GM18870 (cell line): Measurements from ENCODE around the gene PLA2G5.
"Not testable (repeated sequence)": the region's sequence is repeated elsewhere in the genome, so short reads cannot be mapped to it uniquely, and the experiment has no call there.

Experiments used
- ATAC-seq: cut with Tn5 transposase; IDR thresholded peaks from one replicate; pipeline ENCODE4 v1.9.1; 2021; ENCODE audit warnings: moderate library complexity; ENCODE audit not compliant: unreplicated experiment

Gene PLA2G5

DNA sequence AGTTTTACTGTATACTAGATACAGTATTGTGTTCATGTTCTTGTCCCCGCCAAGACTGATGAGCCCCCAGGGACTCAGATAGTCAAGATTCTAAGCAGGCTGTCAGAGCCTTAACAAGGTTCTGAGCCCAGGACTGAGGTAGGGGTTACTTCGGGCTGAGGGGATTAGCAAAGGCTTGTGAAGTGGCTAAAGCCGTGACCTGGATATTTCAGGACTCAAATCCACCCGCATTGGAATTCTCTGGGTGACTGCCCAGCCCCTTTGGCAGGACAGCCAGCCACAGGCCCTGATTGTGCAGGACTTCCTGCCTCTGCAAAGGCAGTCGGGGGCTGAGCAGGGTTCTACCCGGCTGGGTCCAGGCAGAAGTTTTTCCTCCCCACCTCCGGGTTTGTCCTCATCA, at the start of gene PLA2G5:
TSS of gene PLA2G5 (plus strand) at position 321 of the 400 bp plus-strand sequence. CDS start 14,637 bp downstream, outside the sequence.
- no peak for ATAC-seq

DNA sequence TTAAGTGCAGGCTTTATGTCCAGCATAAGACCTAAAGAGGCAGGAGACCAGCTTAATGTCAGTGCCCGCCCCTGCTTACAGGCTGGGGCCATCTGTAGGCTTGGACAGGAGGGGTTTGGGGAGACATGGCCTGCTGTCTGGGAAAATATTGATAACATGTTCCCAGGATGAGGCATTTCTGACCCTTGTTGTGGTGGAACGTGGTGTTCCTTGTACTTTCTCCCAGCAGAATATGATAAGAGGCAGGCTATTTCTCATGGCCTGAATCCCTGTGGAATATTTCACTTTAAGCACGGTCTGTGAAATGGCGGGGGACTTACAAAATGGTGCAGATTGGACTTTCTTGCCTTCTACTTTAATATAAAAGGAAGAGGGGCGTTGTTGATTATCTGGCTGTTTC, 41.9 kb upstream of the PLA2G5 start:
- no peak for ATAC-seq

GRCh38 chr1:20028726-20029125, 41.3 kb upstream of the PLA2G5 start:
- ATAC-seq: no peak

GRCh38 chr1:20029178-20029912, 40.6 kb upstream of the PLA2G5 start:
- ATAC-seq: no peak

GRCh38 chr1:20030436-20031151, 39.4 kb upstream of the PLA2G5 start:
- ATAC-seq: not testable (repeated sequence)

DNA sequence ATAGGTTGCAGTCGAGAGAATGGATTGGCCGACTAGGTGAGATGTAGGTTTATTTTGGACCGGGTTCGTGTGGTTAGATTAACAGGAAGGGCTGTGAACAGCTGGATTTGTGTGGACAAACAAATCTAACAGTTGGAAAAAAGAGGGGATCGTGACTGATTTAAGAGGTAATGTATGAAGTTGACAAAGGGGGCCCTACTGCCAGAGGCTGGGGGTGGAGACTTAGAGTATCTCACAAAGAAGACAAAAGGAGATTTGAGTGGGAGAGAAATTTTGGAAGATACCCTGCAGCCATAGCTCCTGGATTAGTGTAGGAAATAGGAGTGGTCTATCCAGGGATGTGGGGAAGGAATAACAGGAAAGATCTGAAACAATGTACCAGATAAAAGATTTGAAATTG, 38.8 kb upstream of the PLA2G5 start:
- ATAC-seq: no peak

DNA sequence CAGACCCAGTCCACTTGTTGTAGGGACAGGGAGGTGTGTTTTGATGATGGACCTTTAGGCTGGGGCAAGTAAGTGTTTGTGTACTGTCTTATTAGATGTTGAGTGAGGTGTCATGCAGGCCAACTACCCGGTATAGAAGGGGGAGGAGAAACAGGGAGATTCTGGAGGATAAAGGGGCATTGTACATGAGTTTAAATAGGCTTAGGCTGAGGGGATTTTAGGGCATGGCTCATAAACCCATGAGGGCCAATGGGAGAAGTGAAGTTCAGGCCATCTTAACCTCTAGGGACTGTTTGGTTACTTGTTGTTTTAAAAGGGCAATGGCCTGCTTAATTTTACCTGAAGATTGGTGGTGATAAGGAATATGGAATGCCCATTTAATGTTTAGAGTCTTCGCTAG, 38.2 kb upstream of the PLA2G5 start:
- no peak for ATAC-seq

- no peak for ATAC-seq
These were observed 37.6 kb upstream of the PLA2G5 start for GRCh38 chr1:20032425-20032824.

DNA sequence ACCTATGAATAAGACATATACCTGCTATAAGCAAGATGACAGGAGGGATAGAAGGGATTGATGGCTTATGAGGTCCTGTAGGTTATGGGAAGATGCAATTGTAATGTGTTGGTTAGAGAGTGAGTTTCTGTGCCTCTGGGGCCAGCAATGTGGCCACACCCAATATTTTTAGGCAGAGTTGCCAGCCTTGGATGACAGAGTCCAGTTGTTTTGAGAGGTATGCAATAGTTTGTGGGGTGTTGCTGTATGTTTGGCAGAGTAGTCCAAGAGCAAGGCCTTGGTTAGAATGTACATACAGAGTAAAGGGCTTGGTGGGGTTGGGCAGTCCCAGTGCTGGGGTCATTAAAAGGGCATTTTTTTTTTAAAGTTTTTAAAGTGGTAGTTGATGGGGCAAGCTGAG, 36.6 kb upstream of the PLA2G5 start:
- ATAC-seq: no peak

DNA sequence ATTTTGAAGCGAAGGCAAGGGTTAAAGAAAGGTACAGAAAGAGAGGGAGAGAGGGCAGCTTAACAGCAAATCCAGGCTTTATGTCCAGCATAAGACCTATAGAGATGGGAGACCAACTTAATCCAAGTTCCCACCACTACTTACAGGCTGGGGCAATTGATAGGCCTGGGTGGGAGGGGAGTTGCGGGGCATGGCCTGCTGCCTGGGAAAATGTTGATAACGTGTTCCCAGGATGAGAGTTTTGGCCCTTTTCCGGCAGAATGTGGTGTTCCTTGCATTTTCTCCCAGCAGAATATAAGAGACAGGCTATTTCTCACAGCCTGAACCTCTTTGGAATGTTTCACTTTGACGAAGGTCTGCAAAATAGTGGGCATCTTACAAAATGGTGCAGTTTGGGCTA, 34.9 kb upstream of the PLA2G5 start:
- ATAC-seq: no peak

- ATAC-seq: no peak
These were observed 32.1 kb upstream of the PLA2G5 start for GRCh38 chr1:20037877-20038276.

DNA sequence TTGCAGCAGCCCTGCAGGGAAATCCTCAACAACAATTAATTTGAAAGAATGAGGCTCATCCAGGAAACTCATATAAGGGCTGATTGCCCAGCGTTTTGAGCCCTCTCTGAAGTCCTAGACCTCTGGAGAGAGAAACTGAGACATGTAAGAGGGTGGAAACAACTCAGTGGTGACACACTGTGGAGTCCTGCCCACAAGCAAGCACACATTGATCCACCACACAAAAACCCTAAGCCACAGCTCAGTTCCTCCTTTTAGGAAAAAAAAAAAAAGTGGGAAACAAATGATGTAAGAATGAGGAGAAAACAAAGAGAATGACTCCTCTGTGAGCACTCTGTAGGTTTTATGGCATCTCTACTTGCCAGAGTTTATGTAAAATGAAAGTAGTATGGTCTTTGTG, 22.9 kb upstream of the PLA2G5 start:
- no peak for ATAC-seq

GRCh38 chr1:20048563-20048962, 21.4 kb upstream of the PLA2G5 start:
- no peak for ATAC-seq

DNA sequence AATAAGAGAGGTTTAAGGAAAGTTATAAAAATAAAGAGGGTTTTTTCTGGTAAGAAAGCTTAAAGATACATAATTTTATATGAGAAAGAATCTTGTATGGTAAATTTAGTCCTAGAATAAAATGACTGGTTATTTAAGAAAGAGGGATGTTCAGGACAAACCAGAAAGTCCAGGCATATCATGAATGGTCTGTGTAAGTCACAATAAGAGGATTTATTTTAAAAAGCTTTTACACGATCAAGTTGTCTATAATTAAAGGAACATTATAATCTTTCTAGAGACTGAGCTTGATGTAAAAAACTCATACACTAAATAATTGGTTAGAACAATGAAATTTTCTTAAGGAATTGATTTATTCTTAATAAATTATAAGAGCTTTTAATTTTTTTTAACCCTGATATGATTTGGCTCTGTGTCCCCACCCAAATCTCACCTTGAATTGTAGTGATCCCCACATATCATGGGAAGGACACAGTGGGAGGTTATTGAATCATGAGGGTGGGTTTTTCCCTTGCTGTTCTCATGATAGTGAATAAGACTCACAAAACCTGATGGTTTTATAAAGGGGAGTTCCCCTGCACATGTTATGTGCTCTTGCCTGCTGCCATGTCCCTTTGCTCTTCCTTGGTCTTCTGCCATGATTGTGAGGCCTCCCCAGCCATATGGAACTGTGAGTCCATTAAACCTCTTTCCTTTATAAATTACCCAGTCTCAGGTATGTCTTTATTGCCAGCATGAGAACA, 20.8 kb upstream of the PLA2G5 start:
- ATAC-seq: not testable (repeated sequence)

DNA sequence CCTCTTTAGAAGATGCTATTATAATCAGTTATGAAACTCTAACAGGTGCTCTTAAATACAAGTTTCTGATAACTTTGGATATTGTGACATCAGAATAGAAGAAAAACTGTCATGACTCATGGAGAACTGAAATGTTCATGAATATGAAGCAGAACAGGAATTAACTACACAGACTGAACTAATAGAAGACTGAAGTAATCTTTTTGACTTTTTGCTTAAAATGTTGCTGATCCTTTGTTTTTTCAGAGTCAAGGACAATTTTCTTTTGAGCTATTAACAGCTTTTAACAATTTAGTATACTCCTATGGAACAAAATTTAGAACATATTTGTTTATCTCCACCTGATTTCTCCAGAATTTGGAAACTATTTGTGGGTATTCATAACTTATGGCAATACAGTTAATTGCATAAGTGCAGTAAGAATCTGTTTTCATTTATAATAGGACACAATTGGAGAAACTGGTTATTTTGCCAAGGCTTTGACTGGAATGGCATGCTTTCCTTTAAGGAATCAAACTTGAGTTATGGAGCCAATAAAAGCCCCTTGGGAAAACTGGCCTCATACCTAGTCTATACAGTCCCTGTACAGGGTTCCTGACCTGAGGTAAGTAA, 18.7 kb upstream of the PLA2G5 start:
- no peak for ATAC-seq

- no peak for ATAC-seq
These were observed 17.6 kb upstream of the PLA2G5 start for GRCh38 chr1:20052386-20052785.

DNA sequence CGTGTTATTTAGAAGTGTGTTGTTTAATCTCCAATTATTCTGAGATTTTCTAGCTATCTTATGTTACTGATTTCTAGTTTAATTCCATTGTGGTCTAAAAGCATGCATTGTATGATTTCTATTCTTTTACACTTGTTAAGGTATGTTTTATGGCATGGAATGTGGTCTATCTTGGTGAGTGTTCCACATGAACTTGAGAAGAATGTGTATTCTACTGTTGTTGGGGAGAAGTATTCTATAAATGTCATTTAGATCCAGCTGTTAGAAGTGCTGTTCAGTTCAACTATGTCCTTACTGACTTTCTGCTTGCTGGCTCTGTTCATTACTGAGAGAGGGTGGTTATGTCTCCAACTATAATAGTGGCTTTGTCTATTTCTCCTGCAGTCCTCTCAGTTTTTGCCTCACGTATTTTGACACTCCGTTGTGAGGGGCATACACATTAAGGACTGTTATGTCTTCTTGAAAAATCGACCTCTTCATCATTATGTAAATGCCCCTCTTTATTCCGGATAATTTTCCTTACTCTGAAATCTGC, 12.0 kb upstream of the PLA2G5 start:
- no peak for ATAC-seq

DNA sequence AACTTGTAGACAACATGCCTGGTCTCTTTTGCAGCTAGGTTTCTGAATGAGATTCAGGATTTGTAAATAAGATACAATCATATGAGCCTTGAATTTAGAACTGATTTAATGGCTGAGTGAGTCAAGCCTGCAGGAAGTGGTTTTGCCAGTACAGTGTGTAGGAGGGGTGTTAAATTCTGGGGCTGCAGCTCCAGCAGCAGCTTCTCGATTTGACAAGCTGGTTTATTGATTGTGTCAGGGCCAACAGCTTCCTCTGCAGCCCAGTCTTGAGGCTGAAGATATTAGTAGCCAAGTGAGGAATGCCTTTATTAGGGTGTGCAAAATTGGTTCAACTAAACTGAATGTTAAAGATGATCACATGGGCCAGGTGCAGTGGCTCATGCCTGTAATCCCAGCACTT, 11.5 kb upstream of the PLA2G5 start:
- no peak for ATAC-seq

GRCh38 chr1:20059847-20060246, 10.1 kb upstream of the PLA2G5 start:
- no peak for ATAC-seq

- ATAC-seq: not testable (repeated sequence)
These were observed 9.2 kb upstream of the PLA2G5 start for GRCh38 chr1:20060791-20061190.

DNA sequence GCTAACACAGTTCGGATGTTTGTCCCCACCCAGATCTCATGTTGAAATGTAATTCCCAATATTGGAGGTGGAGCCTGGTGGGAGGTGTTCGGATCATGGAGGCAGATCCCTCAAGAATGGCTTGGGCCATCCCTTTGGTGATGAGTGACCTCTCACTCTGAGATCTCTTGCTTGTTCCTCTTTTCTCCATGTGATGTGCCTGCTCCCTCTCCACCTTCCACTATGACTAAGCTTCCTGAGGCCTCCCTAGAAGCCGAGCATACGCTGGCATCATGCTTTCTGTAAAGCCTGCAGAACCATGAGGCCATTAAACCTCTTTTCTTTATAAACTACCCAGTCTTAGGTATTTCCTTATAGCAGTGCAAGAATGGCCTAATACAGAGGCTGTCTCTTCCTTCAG, 8.1 kb upstream of the PLA2G5 start:
- ATAC-seq: no peak
